Measurements from ENCODE around the gene NLK. TPM values are rescaled to one million over a fixed set of nuclear protein-coding genes. Genes with fewer than 3 reads are reported as not detected.

NLK gene
- total and polyA plus RNA-seq, 7 donors = 9.3 to 17.1 (median 15.0) TPM

DNA sequence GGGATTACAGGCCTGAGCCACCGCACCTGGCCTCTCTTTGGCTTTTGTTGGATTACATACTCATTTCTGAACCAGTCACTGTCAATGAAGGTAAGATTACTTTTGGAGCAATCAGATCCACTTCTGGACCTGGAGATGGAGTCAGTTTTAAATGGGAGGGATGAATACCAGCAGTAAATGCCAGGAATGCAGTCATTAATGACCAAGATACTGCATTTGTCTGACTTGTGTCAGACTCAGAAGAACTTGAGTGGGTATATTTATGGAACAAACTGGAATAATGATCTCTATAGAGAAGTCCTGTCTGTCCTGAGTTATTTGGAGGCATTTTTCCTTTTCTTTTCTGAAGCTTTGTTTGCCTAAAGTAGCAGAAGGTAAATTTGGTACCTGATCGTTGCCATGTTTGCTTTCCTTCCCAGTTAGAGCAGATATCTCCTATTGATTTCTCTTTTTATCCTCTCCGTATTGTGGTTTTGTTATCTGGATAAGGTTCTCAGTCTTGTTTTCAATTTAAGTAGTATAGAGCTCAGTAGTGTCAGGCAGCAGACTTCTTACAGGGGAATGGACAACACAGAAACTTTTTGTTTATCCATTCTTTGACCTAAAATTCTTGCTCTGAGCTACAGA lies 10.7 kb downstream of the NLK start:
- 65 to 78% methylated on average over 3 of the region's 3 CpGs for WGBS, 2 donors
- H3K4me1 ChIP-seq = peaks cover 0 to 54% (median 26%) of the 10 kb centered on the region in 4 donors
- intact Hi-C loops (cut with DNase I) = no loop called here
- H3K36me3 ChIP-seq = no peaks in the 10 kb centered on the region
- no peaks in the 10 kb centered on the region for H3K9me3 ChIP-seq
- TF ChIP-seq CTCF (IDR thresholded peaks at IDR 0.05) (no peak), EP300 (IDR thresholded peaks at IDR 0.05) (no peak), POLR2A (IDR thresholded peaks at IDR 0.05) (no peak), POLR2AphosphoS5 (IDR thresholded peaks at IDR 0.05) (no peak)
- no peak for DNase-seq
- H3K27me3 ChIP-seq = no peaks in the 10 kb centered on the region
- H3K27ac ChIP-seq = no peak overlapping the region
- H3K4me3 ChIP-seq = no peak overlapping the region

GRCh38 chr17:28053725-28054124 lies 11.2 kb downstream of the NLK start:
- 74 to 94% methylated on average over 2 of the region's 2 CpGs for WGBS, 2 donors
- no peak for TF ChIP-seq EP300 (IDR thresholded peaks at IDR 0.05)
- no peak for TF ChIP-seq POLR2A (IDR thresholded peaks at IDR 0.05)
- no peak for TF ChIP-seq CTCF (IDR thresholded peaks at IDR 0.05)
- no peak for TF ChIP-seq POLR2AphosphoS5 (IDR thresholded peaks at IDR 0.05)
- DNase-seq = no peak
- no peaks in the 10 kb centered on the region for H3K27me3 ChIP-seq
- no peak overlapping the region for H3K4me3 ChIP-seq
- no peaks in the 10 kb centered on the region for H3K9me3 ChIP-seq
- H3K4me1 ChIP-seq = peaks cover 0 to 56% (median 28%) of the 10 kb centered on the region in 4 donors
- no peaks in the 10 kb centered on the region for H3K36me3 ChIP-seq
- H3K27ac ChIP-seq = no peak overlapping the region
- intact Hi-C loops (cut with DNase I) = no loop called here

- intact Hi-C loops (cut with DNase I) = no loop called here
- WGBS, 2 donors = 6 to 44% methylated on average over 2 of the region's 2 CpGs
Observed at GRCh38 chr17:28055546-28056275, 13.2 kb downstream of the NLK start.

DNA sequence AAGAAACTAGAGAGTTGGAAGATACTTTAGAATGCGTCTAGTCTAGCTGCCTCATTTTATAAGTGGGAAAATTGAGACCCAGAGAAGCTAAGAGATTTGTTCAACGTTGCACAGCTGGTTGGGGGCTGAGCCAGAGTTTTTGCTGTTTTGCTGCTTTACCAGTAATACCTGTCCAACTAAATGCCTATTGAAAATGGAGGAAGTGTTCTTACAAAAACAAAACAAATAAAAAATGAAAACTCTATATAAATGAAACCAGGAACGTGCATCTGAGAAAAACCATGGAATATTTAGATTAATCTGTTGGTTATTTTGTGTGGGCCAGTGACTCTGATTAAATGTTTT lies 13.8 kb downstream of the NLK start:
- TF ChIP-seq POLR2AphosphoS5 (IDR thresholded peaks at IDR 0.05) (no peak), EP300 (IDR thresholded peaks at IDR 0.05) (no peak), CTCF (IDR thresholded peaks at IDR 0.05) (no peak), POLR2A (IDR thresholded peaks at IDR 0.05) (no peak)
- Histone ChIP-seq H3K4me3 (no peak overlapping the region), H3K27me3 (no peaks in the 10 kb centered on the region), H3K4me1 (peaks cover 0 to 71% (median 34%) of the 10 kb centered on the region in 4 donors), H3K36me3 (no peaks in the 10 kb centered on the region), H3K27ac (no peak overlapping the region), H3K9me3 (no peaks in the 10 kb centered on the region)
- no peak for DNase-seq
- intact Hi-C loops (cut with DNase I) = no loop called here
- WGBS, 2 donors = 35 to 61% methylated on average over 3 of the region's 3 CpGs

More at GRCh38 chr17:28055546-28056275, 13.2 kb downstream of the NLK start:
- no peaks in the 10 kb centered on the region for H3K36me3 ChIP-seq
- H3K27me3 ChIP-seq = no peaks in the 10 kb centered on the region
- H3K4me3 ChIP-seq = no peak overlapping the region
- no peak overlapping the region for H3K27ac ChIP-seq
- no peak for TF ChIP-seq POLR2A (IDR thresholded peaks at IDR 0.05)
- TF ChIP-seq POLR2AphosphoS5 (IDR thresholded peaks at IDR 0.05) = no peak
- TF ChIP-seq CTCF (IDR thresholded peaks at IDR 0.05) = no peak
- TF ChIP-seq EP300 (IDR thresholded peaks at IDR 0.05) = no peak
- peaks cover 0 to 71% (median 34%) of the 10 kb centered on the region in 4 donors for H3K4me1 ChIP-seq
- H3K9me3 ChIP-seq = no peaks in the 10 kb centered on the region
- DNase-seq = no peak

Measured in sigmoid colon (tissue), 7 donors.